ENCODE results near the gene ANO1. TPM values are rescaled to one million over a fixed set of nuclear protein-coding genes. Genes with fewer than 3 reads are reported as not detected.

The ANO1 gene
- total RNA-seq, 1 donor from 2014 or later: 0.14 TPM

DNA sequence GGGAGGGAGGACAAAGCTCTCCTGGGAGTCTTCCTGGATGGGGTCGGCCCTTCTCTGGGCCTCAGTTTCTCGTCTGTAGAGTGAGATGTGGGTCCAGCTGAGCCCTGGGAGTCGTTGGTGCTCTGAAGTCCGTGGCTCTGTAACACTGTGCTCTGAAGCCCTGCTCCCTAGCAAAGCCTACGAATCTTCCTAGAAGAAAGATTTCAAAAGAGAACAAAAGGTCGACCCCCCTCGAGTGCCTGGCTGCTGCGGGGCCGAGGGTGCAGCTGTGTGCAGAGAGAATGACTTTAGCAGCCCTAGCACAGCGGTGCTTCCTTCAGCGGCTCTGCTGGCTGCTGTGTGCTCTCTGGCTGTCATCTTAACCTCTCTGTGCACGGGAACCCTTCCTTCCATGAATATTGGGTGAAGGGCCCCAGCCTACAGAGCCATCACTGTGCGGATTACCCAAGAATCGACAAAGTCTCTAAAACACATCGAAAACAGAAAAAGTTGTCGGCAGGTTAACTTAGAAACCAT lies 10.7 kb downstream of the ANO1 start:
- no peak overlapping the region for H2AFZ ChIP-seq (ENCODE audit: low read depth, low read length)
- no peak overlapping the region for H3K27ac Mint-ChIP-seq (ENCODE audit: unreplicated experiment)
- H3K27ac ChIP-seq (ENCODE audit: low read depth, low read length): no peak overlapping the region
- H3K9me3 Mint-ChIP-seq (ENCODE audit: unreplicated experiment): peaks cover 8% of the 10 kb centered on the region
- no peaks in the 10 kb centered on the region for H3K36me3 ChIP-seq (ENCODE audit: insufficient read depth, low read length)
- H3K79me2 ChIP-seq (ENCODE audit: insufficient read depth, low read length): no peaks in the 10 kb centered on the region
- no peak overlapping the region for H3K4me3 Mint-ChIP-seq (ENCODE audit: unreplicated experiment)
- H3K27me3 Mint-ChIP-seq (ENCODE audit: low read depth, unreplicated experiment): peaks cover 49% of the 10 kb centered on the region
- H3K27me3 ChIP-seq (ENCODE audit: insufficient read depth, low read length): no peaks in the 10 kb centered on the region
- TF ChIP-seq, protein P1, sequence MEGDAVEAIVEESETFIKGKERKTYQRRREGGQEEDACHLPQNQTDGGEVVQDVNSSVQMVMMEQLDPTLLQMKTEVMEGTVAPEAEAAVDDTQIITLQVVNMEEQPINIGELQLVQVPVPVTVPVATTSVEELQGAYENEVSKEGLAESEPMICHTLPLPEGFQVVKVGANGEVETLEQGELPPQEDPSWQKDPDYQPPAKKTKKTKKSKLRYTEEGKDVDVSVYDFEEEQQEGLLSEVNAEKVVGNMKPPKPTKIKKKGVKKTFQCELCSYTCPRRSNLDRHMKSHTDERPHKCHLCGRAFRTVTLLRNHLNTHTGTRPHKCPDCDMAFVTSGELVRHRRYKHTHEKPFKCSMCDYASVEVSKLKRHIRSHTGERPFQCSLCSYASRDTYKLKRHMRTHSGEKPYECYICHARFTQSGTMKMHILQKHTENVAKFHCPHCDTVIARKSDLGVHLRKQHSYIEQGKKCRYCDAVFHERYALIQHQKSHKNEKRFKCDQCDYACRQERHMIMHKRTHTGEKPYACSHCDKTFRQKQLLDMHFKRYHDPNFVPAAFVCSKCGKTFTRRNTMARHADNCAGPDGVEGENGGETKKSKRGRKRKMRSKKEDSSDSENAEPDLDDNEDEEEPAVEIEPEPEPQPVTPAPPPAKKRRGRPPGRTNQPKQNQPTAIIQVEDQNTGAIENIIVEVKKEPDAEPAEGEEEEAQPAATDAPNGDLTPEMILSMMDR (IDR thresholded peaks at IDR 0.05; ENCODE audit: insufficient read depth, low read depth, low read length): no peak
- TF ChIP-seq EZH2 (IDR thresholded peaks at IDR 0.05; ENCODE audit: insufficient read depth, low read length): no peak
- H3K4me1 ChIP-seq (ENCODE audit: insufficient read depth, low read length): no peaks in the 10 kb centered on the region
- no peak overlapping the region for H3K4me3 ChIP-seq (ENCODE audit: insufficient read depth, low read depth, low read length)
- peaks cover 3% of the 10 kb centered on the region for H3K9me3 ChIP-seq (ENCODE audit: insufficient read depth, low read depth, low read length)
- peaks cover 4% of the 10 kb centered on the region for H3K36me3 Mint-ChIP-seq (ENCODE audit: low read depth, unreplicated experiment)
- DNase-seq (ENCODE audit: low read depth) (no peak), FAIRE-seq (no peak)
- H4K20me1 ChIP-seq (ENCODE audit: insufficient read depth, low read length): no peaks in the 10 kb centered on the region
- no peak overlapping the region for H3K9ac ChIP-seq (ENCODE audit: low read length)
- no peaks in the 10 kb centered on the region for H3K4me1 Mint-ChIP-seq (ENCODE audit: low read depth, unreplicated experiment)
- H3K4me2 ChIP-seq (ENCODE audit: low read length): no peak overlapping the region

DNA sequence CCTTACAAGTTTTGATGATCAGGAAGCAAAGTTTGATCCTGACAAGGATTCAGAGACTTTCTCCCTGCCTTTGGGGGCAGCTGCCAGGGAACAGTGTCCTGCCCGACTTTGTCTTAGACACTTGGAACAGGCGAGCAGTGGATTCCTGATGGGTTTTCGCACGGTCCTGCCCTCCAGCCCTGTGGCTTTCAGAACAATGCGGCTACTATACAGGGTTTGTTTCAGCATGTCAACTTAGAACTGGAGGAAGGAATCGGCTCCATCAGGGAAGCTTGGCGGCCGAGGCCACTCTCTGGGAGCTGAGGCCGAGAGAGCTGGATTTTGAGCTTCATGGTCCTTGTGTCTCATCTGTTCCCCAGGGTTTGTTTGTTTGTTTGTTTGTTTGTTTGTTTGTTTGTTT lies 11.5 kb downstream of the ANO1 start:
- Mint-ChIP-seq H3K27me3 (ENCODE audit: low read depth, unreplicated experiment) (peaks cover 45% of the 10 kb centered on the region), H3K36me3 (ENCODE audit: low read depth, unreplicated experiment) (peaks cover 4% of the 10 kb centered on the region), H3K27ac (ENCODE audit: unreplicated experiment) (no peak overlapping the region), H3K4me3 (ENCODE audit: unreplicated experiment) (no peak overlapping the region), H3K4me1 (ENCODE audit: low read depth, unreplicated experiment) (no peaks in the 10 kb centered on the region), H3K9me3 (ENCODE audit: unreplicated experiment) (peaks cover 8% of the 10 kb centered on the region)
- H3K9me3 ChIP-seq (ENCODE audit: insufficient read depth, low read depth, low read length): peaks cover 3% of the 10 kb centered on the region
- no peak overlapping the region for H3K4me3 ChIP-seq (ENCODE audit: insufficient read depth, low read depth, low read length)
- no peaks in the 10 kb centered on the region for H3K27me3 ChIP-seq (ENCODE audit: insufficient read depth, low read length)
- H2AFZ ChIP-seq (ENCODE audit: low read depth, low read length): no peak overlapping the region
- H3K9ac ChIP-seq (ENCODE audit: low read length): no peak overlapping the region
- DNase-seq (ENCODE audit: low read depth): no peak
- H3K4me2 ChIP-seq (ENCODE audit: low read length): no peak overlapping the region
- FAIRE-seq: no peak
- H3K27ac ChIP-seq (ENCODE audit: low read depth, low read length): no peak overlapping the region
- TF ChIP-seq EZH2 (IDR thresholded peaks at IDR 0.05; ENCODE audit: insufficient read depth, low read length): no peak
- TF ChIP-seq, protein P1 (IDR thresholded peaks at IDR 0.05; ENCODE audit: insufficient read depth, low read depth, low read length): no peak
- no peaks in the 10 kb centered on the region for H3K79me2 ChIP-seq (ENCODE audit: insufficient read depth, low read length)
- no peaks in the 10 kb centered on the region for H4K20me1 ChIP-seq (ENCODE audit: insufficient read depth, low read length)
- no peaks in the 10 kb centered on the region for H3K36me3 ChIP-seq (ENCODE audit: insufficient read depth, low read length)
- H3K4me1 ChIP-seq (ENCODE audit: insufficient read depth, low read length): no peaks in the 10 kb centered on the region

DNA sequence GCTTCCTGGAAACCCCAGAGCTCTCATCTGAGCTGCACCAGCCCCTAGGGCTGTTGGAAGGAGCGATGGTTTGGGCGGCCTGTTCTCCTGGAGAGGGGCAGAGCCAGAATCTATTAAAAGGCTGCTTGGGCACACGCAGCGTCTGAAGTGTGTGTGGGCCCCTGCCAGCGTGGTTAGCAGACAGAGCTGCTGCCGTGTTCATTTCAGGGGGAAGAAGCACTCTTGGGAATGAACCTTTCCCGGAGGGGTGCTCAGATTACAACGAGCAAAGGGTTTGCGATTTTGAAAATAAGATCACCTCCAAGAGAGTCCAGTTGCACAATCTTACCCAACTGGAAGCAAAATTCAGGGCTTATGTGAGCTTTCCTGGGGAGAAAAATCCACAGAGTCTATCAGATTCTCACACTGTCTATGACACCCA lies 12.9 kb downstream of the ANO1 start:
- H3K27ac ChIP-seq (ENCODE audit: low read depth, low read length): no peak overlapping the region
- DNase-seq (ENCODE audit: low read depth) (peak; percentile 17), FAIRE-seq (no peak)
- Mint-ChIP-seq H3K4me3 (ENCODE audit: unreplicated experiment) (no peak overlapping the region), H3K9me3 (ENCODE audit: unreplicated experiment) (peaks cover 10% of the 10 kb centered on the region), H3K27me3 (ENCODE audit: low read depth, unreplicated experiment) (peaks cover 47% of the 10 kb centered on the region), H3K27ac (ENCODE audit: unreplicated experiment) (no peak overlapping the region), H3K4me1 (ENCODE audit: low read depth, unreplicated experiment) (no peaks in the 10 kb centered on the region), H3K36me3 (ENCODE audit: low read depth, unreplicated experiment) (peaks cover 4% of the 10 kb centered on the region)
- no peak overlapping the region for H3K4me3 ChIP-seq (ENCODE audit: insufficient read depth, low read depth, low read length)
- H3K9ac ChIP-seq (ENCODE audit: low read length): no peak overlapping the region
- no peaks in the 10 kb centered on the region for H3K79me2 ChIP-seq (ENCODE audit: insufficient read depth, low read length)
- TF ChIP-seq EZH2 (IDR thresholded peaks at IDR 0.05; ENCODE audit: insufficient read depth, low read length): no peak
- TF ChIP-seq, protein P1 (IDR thresholded peaks at IDR 0.05; ENCODE audit: insufficient read depth, low read depth, low read length): no peak
- H4K20me1 ChIP-seq (ENCODE audit: insufficient read depth, low read length): no peaks in the 10 kb centered on the region
- peaks cover 3% of the 10 kb centered on the region for H3K9me3 ChIP-seq (ENCODE audit: insufficient read depth, low read depth, low read length)
- H3K27me3 ChIP-seq (ENCODE audit: insufficient read depth, low read length): no peaks in the 10 kb centered on the region
- H3K4me2 ChIP-seq (ENCODE audit: low read length): no peak overlapping the region
- no peak overlapping the region for H2AFZ ChIP-seq (ENCODE audit: low read depth, low read length)
- no peaks in the 10 kb centered on the region for H3K4me1 ChIP-seq (ENCODE audit: insufficient read depth, low read length)
- H3K36me3 ChIP-seq (ENCODE audit: insufficient read depth, low read length): no peaks in the 10 kb centered on the region
